ENCODE measurements around the gene POU6F2. TPM values are rescaled to one million over a fixed set of nuclear protein-coding genes. Genes with fewer than 3 reads are reported as not detected.

POU6F2 gene
- total and polyA plus RNA-seq, 2 of the 4 experiments (the other 2 are of a cell fraction), result not detected

DNA sequence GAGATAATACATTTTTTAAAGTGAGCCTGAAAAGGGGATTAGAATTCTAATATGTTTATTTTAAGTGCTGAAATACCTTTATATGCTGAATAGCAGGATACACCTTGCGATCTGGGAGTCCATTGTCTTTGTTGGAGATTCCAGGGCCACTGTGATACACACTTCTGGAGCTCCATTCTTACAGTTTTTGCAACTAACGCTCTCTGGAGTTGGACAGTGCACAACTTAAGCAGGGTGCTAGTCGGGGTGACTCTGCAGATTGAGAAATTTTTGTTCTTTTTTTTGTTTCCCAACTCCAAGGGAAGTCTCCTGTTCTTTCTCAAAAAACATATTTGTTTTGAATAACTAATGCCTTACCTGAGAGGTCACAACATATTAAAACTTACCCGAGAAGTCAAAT is 23.7 kb upstream of the POU6F2 start:
- Histone ChIP-seq H3K4me1 (ENCODE audit: control insufficient read depth, insufficient read depth, low read length) (no peaks in the 10 kb centered on the region), H3K79me1 (ENCODE audit: low read depth in 1 of 2, low read length in 2 of 2) (no peaks in the 10 kb centered on the region), H2BK5ac (ENCODE audit: low read depth, low read length, poor library complexity, severe bottlenecking) (no peak overlapping the region), H3K23ac (ENCODE audit: low read depth, low read length) (no peak overlapping the region), H3K9ac (ENCODE audit: low read depth, low read length) (no peak overlapping the region), H3K56ac (ENCODE audit: extremely low read depth, insufficient read depth, low read length) (no peak overlapping the region), H3K36me3 (ENCODE audit: control insufficient read depth, insufficient read depth, low read length) (no peaks in the 10 kb centered on the region), H2AK9ac (replicated peaks; ENCODE audit: low read depth, low read length, poor library complexity) (no peak overlapping the region), H3K4ac (ENCODE audit: low read depth, low read length) (no peak overlapping the region), H3K14ac (replicated peaks; ENCODE audit: low read depth, low read length) (no peak overlapping the region), H2BK120ac (ENCODE audit: low read depth, low read length) (no peak overlapping the region), H3K4me3 (ENCODE audit: insufficient read depth, low read depth, low read length) (no peak overlapping the region), H3K18ac (ENCODE audit: low read depth, low read length) (no peak overlapping the region), H2BK15ac (ENCODE audit: low read depth, low read length) (no peak overlapping the region), H2AFZ (replicated peaks; ENCODE audit: low read length, poor library complexity) (no peak overlapping the region), H3K9me1 (ENCODE audit: insufficient read depth, low read length) (no peaks in the 10 kb centered on the region), H3K4me2 (ENCODE audit: low read depth, low read length) (no peak overlapping the region), H3K27ac (ENCODE audit: insufficient read depth, low read length) (no peak overlapping the region), H4K20me1 (ENCODE audit: insufficient read depth, low read length) (no peaks in the 10 kb centered on the region), H2AK5ac (ENCODE audit: low read depth, low read length) (no peak overlapping the region), H4K91ac (ENCODE audit: insufficient read depth, low read depth, low read length) (no peak overlapping the region), H3K9me3 (ENCODE audit: control insufficient read depth, insufficient read depth, low read length) (no peaks in the 10 kb centered on the region), H4K5ac (ENCODE audit: low read depth, low read length) (no peak overlapping the region), H4K8ac (ENCODE audit: low read depth in 2 of 2, low read length in 2 of 2) (no peak overlapping the region), H3K27me3 (ENCODE audit: control insufficient read depth, insufficient read depth, low read length) (no peaks in the 10 kb centered on the region), H2BK20ac (ENCODE audit: low read depth, low read length) (no peak overlapping the region)
- CTCF ChIA-PET, result interaction anchor here (0.6 kb wide), 1 partner anchor 25 kb away, joined by 3 read pairs; no protein-coding TSS in a partner anchor
- BruUV-seq (replicated peaks), result no TSS peak
- intact Hi-C loops (cut with micrococcal nuclease), result no loop called here
- WGBS, 2 experiments (ENCODE audit: extremely low coverage in 2 of 2, insufficient read length in 1 of 2), result 33% methylated on average over 1 of the region's 4 CpGs; no CpG with 5 or more reads in 1 of the 2 experiments
- TF ChIP-seq RCOR1 (IDR thresholded peaks at IDR 0.05; ENCODE audit: insufficient replicate concordance, low read length), result no peak
- no peak for TF ChIP-seq CEBPB (IDR thresholded peaks at IDR 0.05; ENCODE audit: low read depth, low read length)
- TF ChIP-seq CHD1 (IDR thresholded peaks at IDR 0.05; ENCODE audit: low read depth, low read length), result no peak
- TF ChIP-seq MXI1 (IDR thresholded peaks at IDR 0.05; ENCODE audit: borderline replicate concordance, low read depth, low read length), result no peak
- no peak for TF ChIP-seq NFE2L2 (IDR thresholded peaks at IDR 0.05; ENCODE audit: low read depth, low read length)
- POLR2A ChIA-PET (ENCODE audit: unreplicated experiment), result no interaction called here
- dilution Hi-C loops (cut with HindIII; ENCODE audit: low sequenced_read_pairs, unreplicated experiment), result no loop called here
- in situ Hi-C loops (cut with MboI; ENCODE audit: low sequenced_read_pairs), result no loop called here
- ATAC-seq (ENCODE audit: low read depth) (no peak), DNase-seq (no peak)

Measured in IMR-90 (cell line).